NCI-H2107 (cell line): ENCODE data around the gene RHOXF2.
"Not testable (repeated sequence)": the region's sequence is repeated elsewhere in the genome, so short reads cannot be mapped to it uniquely, and the experiment has no call there.

Source experiments
- DNase-seq: peaks from one replicate; lab custom pipeline; 2025; lab: John Stamatoyannopoulos, UW

The RHOXF2 gene

GRCh38 chrX:120158313-120158712, at the start of gene RHOXF2:
TSS of gene RHOXF2 (plus strand) at chrX:120158613. CDS start at chrX:120158751, 138 bp downstream.
- DNase-seq, result not testable (repeated sequence)

- no peak for DNase-seq
Measured at GRCh38 chrX:120109378-120109777, 49.0 kb upstream of the RHOXF2 start.

GRCh38 chrX:120111611-120112010, 46.8 kb upstream of the RHOXF2 start:
- no peak for DNase-seq

GRCh38 chrX:120115438-120115963, 42.9 kb upstream of the RHOXF2 start, which contains the start of gene RHOXF1:
TSS of gene RHOXF1 (minus strand) at chrX:120115913. CDS start at chrX:120115862, 51 bp downstream.
- DNase-seq, result no peak

- no peak for DNase-seq
Measured at GRCh38 chrX:120120223-120120622, 38.2 kb upstream of the RHOXF2 start.

GRCh38 chrX:120125444-120125843, 33.0 kb upstream of the RHOXF2 start:
- DNase-seq, result no peak

- not testable (repeated sequence) for DNase-seq
Measured at GRCh38 chrX:120128306-120128846, 30.0 kb upstream of the RHOXF2 start.

- DNase-seq, result no peak
Measured at GRCh38 chrX:120136128-120136527, 22.3 kb upstream of the RHOXF2 start.

- DNase-seq, result no peak
Measured at GRCh38 chrX:120136840-120137239, 21.6 kb upstream of the RHOXF2 start.

- DNase-seq, result no peak
Measured at GRCh38 chrX:120137439-120137838, 21.0 kb upstream of the RHOXF2 start.

- no peak for DNase-seq
Measured at GRCh38 chrX:120140293-120140981, 18.0 kb upstream of the RHOXF2 start.

GRCh38 chrX:120144178-120144844, 14.1 kb upstream of the RHOXF2 start:
- no peak for DNase-seq

GRCh38 chrX:120145295-120145925, 13.0 kb upstream of the RHOXF2 start:
- DNase-seq, result no peak

GRCh38 chrX:120146323-120146722, 12.1 kb upstream of the RHOXF2 start:
- not testable (repeated sequence) for DNase-seq

GRCh38 chrX:120147537-120147936, 10.9 kb upstream of the RHOXF2 start:
- no peak for DNase-seq

- not testable (repeated sequence) for DNase-seq
Measured at GRCh38 chrX:120150109-120150744, 8.2 kb upstream of the RHOXF2 start.

- DNase-seq, result not testable (repeated sequence)
Measured at GRCh38 chrX:120159086-120159485, 673 bp downstream of the RHOXF2 start.

GRCh38 chrX:120193254-120193653, 34.8 kb downstream of the RHOXF2 start:
- not testable (repeated sequence) for DNase-seq

GRCh38 chrX:120193720-120194119, 35.3 kb downstream of the RHOXF2 start:
- not testable (repeated sequence) for DNase-seq

- DNase-seq, result not testable (repeated sequence)
Measured at GRCh38 chrX:120195786-120196185, 37.4 kb downstream of the RHOXF2 start.

GRCh38 chrX:120196626-120197283, 38.3 kb downstream of the RHOXF2 start:
- not testable (repeated sequence) for DNase-seq
